H9 (cell line): ENCODE measurements around the gene YBX3. TPM values are rescaled to one million over a fixed set of nuclear protein-coding genes. Genes with fewer than 3 reads are reported as not detected.

Experiments
- DNase-seq: peaks from one replicate; pipeline ENCODE4 v3.0.0-alpha.2; 2017
- H2AFZ ChIP-seq: one replicate; pipeline ENCODE4 v1.6.1; 2013; ENCODE audit warnings: mild to moderate bottlenecking, low read length, control low read depth, moderate library complexity
- H2AK5ac ChIP-seq: 2 replicates; pipeline ENCODE4 v1.6.1; 2013; ENCODE audit warnings: low read length, control low read depth, mixed read lengths; ENCODE audit not compliant: insufficient read length
- H2BK120ac ChIP-seq: one replicate; pipeline ENCODE4 v1.6.1; 2013; ENCODE audit warnings: low read depth, mild to moderate bottlenecking, low read length, control low read depth, inconsistent platforms; ENCODE audit not compliant: poor library complexity, severe bottlenecking
- H2BK12ac ChIP-seq: 2 replicates; pipeline ENCODE4 v1.6.1; 2013; ENCODE audit warnings: low read length, control low read depth, mixed read lengths, low read depth; ENCODE audit not compliant: insufficient read length
- H2BK15ac ChIP-seq: 2 replicates; pipeline ENCODE4 v1.6.1; 2013; ENCODE audit warnings: low read depth, low read length, control low read depth
- H2BK20ac ChIP-seq: one replicate; pipeline ENCODE4 v1.6.1; 2013; ENCODE audit warnings: low read depth, mild to moderate bottlenecking, low read length, control low read depth, inconsistent platforms; ENCODE audit not compliant: poor library complexity, severe bottlenecking
- H2BK5ac ChIP-seq: 2 replicates; pipeline ENCODE4 v1.6.1; 2013; ENCODE audit warnings: low read length, control low read depth, mixed read lengths; ENCODE audit not compliant: insufficient read length
- H3K14ac ChIP-seq: 2 replicates; pipeline ENCODE4 v1.6.1; 2013; ENCODE audit warnings: low read length, control low read depth; ENCODE audit not compliant: insufficient read depth
- H3K18ac ChIP-seq: 2 replicates; pipeline ENCODE4 v1.6.1; 2013; ENCODE audit warnings: low read depth, mild to moderate bottlenecking, mixed read lengths, low read length, control low read depth; ENCODE audit not compliant: insufficient read length
- H3K23ac ChIP-seq: 2 replicates; pipeline ENCODE4 v1.6.1; 2013; ENCODE audit warnings: low read length, control low read depth, mixed read lengths, low read depth; ENCODE audit not compliant: insufficient read length
- H3K23me2 ChIP-seq: 2 replicates; pipeline ENCODE4 v1.6.1; 2013; ENCODE audit warnings: low read depth, mild to moderate bottlenecking, mixed read lengths, low read length, control low read depth; ENCODE audit not compliant: insufficient read length, poor library complexity, severe bottlenecking
- H3K27ac ChIP-seq: 2 replicates; pipeline ENCODE4 v1.5.1; 2013; ENCODE audit warnings: low read length, control low read depth, mixed read lengths, low read depth; ENCODE audit not compliant: insufficient read length
- H3K27me3 ChIP-seq: 2 replicates; pipeline ENCODE4 v1.6.1; 2013; ENCODE audit warnings: low read length, control low read depth, inconsistent platforms; ENCODE audit not compliant: insufficient read depth
- H3K4ac ChIP-seq: 2 replicates; pipeline ENCODE4 v1.6.1; 2013; ENCODE audit warnings: low read depth, mild to moderate bottlenecking, control low read depth, inconsistent platforms, low read length, moderate library complexity
- H3K4me1 ChIP-seq: 2 replicates; pipeline ENCODE4 v1.6.1; 2013; ENCODE audit warnings: low read length, control low read depth, inconsistent platforms; ENCODE audit not compliant: insufficient read depth
- H3K4me2 ChIP-seq: 2 replicates; pipeline ENCODE4 v1.6.1; 2013; ENCODE audit warnings: low read length, control low read depth, mixed read lengths; ENCODE audit not compliant: insufficient read length, insufficient read depth
- H3K56ac ChIP-seq: 2 replicates; pipeline ENCODE4 v1.6.1; 2013; ENCODE audit warnings: low read depth, mild to moderate bottlenecking, mixed read lengths, low read length, control low read depth; ENCODE audit not compliant: insufficient read length
- H3K79me1 ChIP-seq: 2 replicates; pipeline ENCODE4 v1.6.1; 2013; ENCODE audit warnings: low read depth, mild to moderate bottlenecking, moderate library complexity, low read length, control low read depth, inconsistent platforms; ENCODE audit not compliant: insufficient read depth, poor library complexity, severe bottlenecking
- H3K79me2 ChIP-seq: 2 replicates; pipeline ENCODE4 v1.6.1; 2013; ENCODE audit warnings: low read length, control low read depth, inconsistent platforms; ENCODE audit not compliant: insufficient read depth
- H3K9ac ChIP-seq: 2 replicates; pipeline ENCODE4 v1.6.1; 2013; ENCODE audit warnings: low read length, control low read depth, mixed read lengths; ENCODE audit not compliant: insufficient read length; ENCODE audit errors: extremely low read depth
- H3K9me3 ChIP-seq: one replicate; pipeline ENCODE4 v1.6.1; 2013; ENCODE audit warnings: low read depth, low read length, inconsistent platforms; ENCODE audit not compliant: control insufficient read depth
- H3T11ph ChIP-seq: one replicate; pipeline ENCODE4 v1.6.1; 2013; ENCODE audit warnings: mild to moderate bottlenecking, low read length, control low read depth, inconsistent platforms
- H4K20me1 ChIP-seq: one replicate; pipeline ENCODE4 v1.6.1; 2013; ENCODE audit not compliant: control insufficient read depth, insufficient read length, insufficient read depth
- H4K5ac ChIP-seq: 2 replicates; pipeline ENCODE4 v1.6.1; 2013; ENCODE audit warnings: low read depth, mild to moderate bottlenecking, mixed read lengths, low read length, control low read depth; ENCODE audit not compliant: insufficient read length
- H4K8ac ChIP-seq: replicated peaks from 2 replicates; pipeline ENCODE4 v1.6.1; 2013; ENCODE audit warnings: low read length, control low read depth, mixed read lengths, low read depth; ENCODE audit not compliant: insufficient read length
- H4K91ac ChIP-seq: 2 replicates; pipeline ENCODE4 v1.6.1; 2013; ENCODE audit warnings: low read depth, mild to moderate bottlenecking, moderate library complexity, mixed read lengths, low read length, control low read depth; ENCODE audit not compliant: insufficient read length
- H3K27ac Mint-ChIP-seq, 3 experiments: 2 replicates in 2 of 3; 3 replicates in 1 of 3; pipeline ENCODE4 v1.8.0; 2020 to 2021; ENCODE audit warnings: mixed read lengths in 3 of 3, mild to moderate bottlenecking in 1 of 3, moderate library complexity in 1 of 3
- H3K27me3 Mint-ChIP-seq: 2 replicates; pipeline ENCODE4 v1.8.0; 2021; ENCODE audit warnings: low read depth, mild to moderate bottlenecking, moderate library complexity, mixed read lengths
- H3K36me3 Mint-ChIP-seq, 3 experiments: 2 replicates in 2 of 3; 3 replicates in 1 of 3; pipeline ENCODE4 v1.8.0; 2020 to 2021; ENCODE audit warnings: low read depth in 3 of 3, mixed read lengths in 3 of 3; ENCODE audit not compliant: insufficient read depth in 1 of 3
- H3K4me1 Mint-ChIP-seq, 2 experiments: 2 replicates each; pipeline ENCODE4 v1.8.0; 2020; ENCODE audit warnings: mixed read lengths in 2 of 2
- H3K4me3 Mint-ChIP-seq, 2 experiments: 2 replicates in 1 of 2; 3 replicates in 1 of 2; pipeline ENCODE4 v1.8.0; 2020 to 2021; ENCODE audit warnings: mild to moderate bottlenecking in 2 of 2, mixed read lengths in 2 of 2, moderate library complexity in 1 of 2
- H3K9me3 Mint-ChIP-seq, 2 experiments: 2 replicates in 1 of 2; 3 replicates in 1 of 2; pipeline ENCODE4 v1.8.0; 2020; ENCODE audit warnings: mild to moderate bottlenecking in 2 of 2, mixed read lengths in 2 of 2, moderate library complexity in 1 of 2
- WGBS: extraction: QIAGEN DNeasy Blood & Tissue Kit; methylation state at CpG from one replicate; pipeline ENCODE4 v1.1.7; 2013; ENCODE audit warnings: missing lambda C conversion rate, low lambda C conversion rate, mixed read lengths; ENCODE audit not compliant: insufficient read length; ENCODE audit errors: extremely low coverage; 5-methylcytosine and 5-hydroxymethylcytosine counted together
- total RNA-seq: library from RNA; stranded (reverse); gene quantifications from 2 replicates; pipeline ENCODE4 v1.2.1, GENCODE V29; 2021
- TF ChIP-seq, protein P1 (sequence below): fragments of 200-600 bp; sonication (generic); conservative IDR thresholded peaks from 3 replicates; pipeline ENCODE4 v1.8.0; 2021; ENCODE audit warnings: antibody characterized with exemption, mild to moderate bottlenecking

The YBX3 gene
- total RNA-seq, 1 experiment from 2014 or later = 343 TPM

DNA sequence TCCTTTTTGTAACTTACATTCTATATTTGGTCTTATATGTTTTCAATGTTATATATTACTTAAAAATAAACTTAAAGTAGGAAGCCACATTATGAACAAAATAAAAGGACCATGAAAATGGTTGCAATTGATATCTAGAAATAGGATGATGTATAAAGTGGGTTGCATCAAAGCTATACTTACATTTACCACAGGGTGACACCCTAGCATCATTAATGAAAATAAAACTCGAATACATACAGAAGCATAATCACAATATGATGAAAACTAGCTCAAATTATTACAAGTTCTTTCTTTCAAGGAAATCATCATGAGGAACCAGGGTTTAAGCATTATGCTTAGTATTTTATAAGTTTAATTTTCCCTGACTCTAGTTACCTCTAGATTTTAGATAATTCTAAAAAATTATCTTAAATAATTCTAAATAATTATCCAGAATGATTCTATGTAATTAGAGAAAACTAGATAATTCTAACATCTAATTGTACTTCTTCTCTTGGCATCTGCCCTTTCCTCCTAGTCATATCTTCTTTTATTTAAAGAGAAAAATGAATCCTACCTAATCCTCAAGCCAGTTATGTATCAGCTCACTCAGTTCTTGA, 48.1 kb upstream of the YBX3 start:
- WGBS = no CpG with 5 or more reads among the region's 1 CpG
- H3K4me3 Mint-ChIP-seq = no peak overlapping the region
- Histone ChIP-seq H2BK5ac (no peak overlapping the region), H4K5ac (no peak overlapping the region), H3T11ph (no peak overlapping the region), H3K9me3 (no peaks in the 10 kb centered on the region), H3K14ac (no peak overlapping the region), H3K27ac (no peak overlapping the region), H4K8ac (no peak overlapping the region), H2AK5ac (no peak overlapping the region), H3K18ac (no peak overlapping the region), H3K27me3 (no peaks in the 10 kb centered on the region), H2BK20ac (no peak overlapping the region), H3K23me2 (no peaks in the 10 kb centered on the region), H3K4me2 (no peak overlapping the region), H3K56ac (no peak overlapping the region), H2BK15ac (no peak overlapping the region), H2BK12ac (no peak overlapping the region), H4K20me1 (no peaks in the 10 kb centered on the region), H4K91ac (no peak overlapping the region), H3K9ac (no peak overlapping the region), H2AFZ (no peak overlapping the region), H3K4ac (no peak overlapping the region), H3K79me1 (no peaks in the 10 kb centered on the region), H3K4me1 (no peaks in the 10 kb centered on the region), H3K23ac (no peak overlapping the region), H2BK120ac (no peak overlapping the region), H3K79me2 (no peaks in the 10 kb centered on the region)
- H3K4me1 Mint-ChIP-seq = no peaks in the 10 kb centered on the region
- TF ChIP-seq, protein P1, sequence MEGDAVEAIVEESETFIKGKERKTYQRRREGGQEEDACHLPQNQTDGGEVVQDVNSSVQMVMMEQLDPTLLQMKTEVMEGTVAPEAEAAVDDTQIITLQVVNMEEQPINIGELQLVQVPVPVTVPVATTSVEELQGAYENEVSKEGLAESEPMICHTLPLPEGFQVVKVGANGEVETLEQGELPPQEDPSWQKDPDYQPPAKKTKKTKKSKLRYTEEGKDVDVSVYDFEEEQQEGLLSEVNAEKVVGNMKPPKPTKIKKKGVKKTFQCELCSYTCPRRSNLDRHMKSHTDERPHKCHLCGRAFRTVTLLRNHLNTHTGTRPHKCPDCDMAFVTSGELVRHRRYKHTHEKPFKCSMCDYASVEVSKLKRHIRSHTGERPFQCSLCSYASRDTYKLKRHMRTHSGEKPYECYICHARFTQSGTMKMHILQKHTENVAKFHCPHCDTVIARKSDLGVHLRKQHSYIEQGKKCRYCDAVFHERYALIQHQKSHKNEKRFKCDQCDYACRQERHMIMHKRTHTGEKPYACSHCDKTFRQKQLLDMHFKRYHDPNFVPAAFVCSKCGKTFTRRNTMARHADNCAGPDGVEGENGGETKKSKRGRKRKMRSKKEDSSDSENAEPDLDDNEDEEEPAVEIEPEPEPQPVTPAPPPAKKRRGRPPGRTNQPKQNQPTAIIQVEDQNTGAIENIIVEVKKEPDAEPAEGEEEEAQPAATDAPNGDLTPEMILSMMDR = peak; percentile 84
- DNase-seq = no peak
- no peaks in the 10 kb centered on the region for H3K36me3 Mint-ChIP-seq
- H3K9me3 Mint-ChIP-seq = no peaks in the 10 kb centered on the region
- H3K27me3 Mint-ChIP-seq = peaks cover 12% of the 10 kb centered on the region
- H3K27ac Mint-ChIP-seq = no peak overlapping the region
